GM20431 (cell line): Measurements from ENCODE around the gene JUN.
"Not testable (repeated sequence)": the region's sequence is repeated elsewhere in the genome, so short reads cannot be mapped to it uniquely, and the experiment has no call there.

Source experiments
- in situ Hi-C: fragments of 300-500 bp; cut with MseI, MboI; formaldehyde crosslinking; loops from one replicate; pipeline ENCODE4 v1.15.0; 2020; ENCODE audit warnings: low sequenced_read_pairs; ENCODE audit not compliant: unreplicated experiment

JUN gene

GRCh38 chr1:58809325-58810010 is 25.6 kb upstream of the JUN start:
- in situ Hi-C loops: no loop called here

GRCh38 chr1:58808077-58808476 is 24.2 kb upstream of the JUN start:
- in situ Hi-C loops: no loop called here

DNA sequence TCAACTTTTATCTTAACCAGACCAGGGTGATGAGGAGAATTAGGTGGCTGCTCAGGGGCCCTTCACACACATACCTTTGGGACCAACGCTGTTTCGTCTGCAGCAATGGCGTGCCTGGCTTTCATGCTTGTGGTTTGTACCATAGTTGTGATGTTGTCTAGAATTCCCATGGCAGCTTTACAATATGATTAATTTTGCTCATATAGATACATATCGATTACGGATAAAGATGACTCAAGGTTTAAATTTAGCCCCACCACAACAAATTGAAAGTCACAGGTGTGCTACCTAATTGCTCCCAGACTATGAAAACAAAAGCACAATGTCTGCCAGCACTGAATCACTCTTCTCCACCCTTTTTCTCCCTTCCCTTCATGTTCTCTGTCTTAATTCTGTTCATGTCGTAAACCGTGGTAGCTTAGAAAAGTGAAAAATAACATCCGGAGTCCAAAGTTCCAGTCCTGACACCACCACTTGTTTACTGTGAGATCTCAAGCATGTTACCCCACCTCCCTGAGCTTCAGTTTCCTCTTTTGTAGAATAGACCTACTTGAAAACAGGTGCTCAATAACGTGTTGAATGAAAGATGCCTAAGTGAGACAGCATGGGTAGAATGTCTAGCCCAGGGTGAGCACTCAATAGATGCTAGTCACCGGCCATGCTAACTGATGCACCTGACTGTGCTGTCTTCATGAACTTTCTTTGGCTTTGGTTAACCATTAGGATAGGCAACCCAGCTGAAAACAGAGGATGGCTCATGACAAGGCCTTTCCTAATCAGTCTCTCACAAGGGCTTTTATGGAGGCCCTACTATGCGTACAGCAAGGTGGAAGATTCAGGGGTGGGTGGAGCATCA is 22.1 kb upstream of the JUN start:
- in situ Hi-C loops: no loop called here

DNA sequence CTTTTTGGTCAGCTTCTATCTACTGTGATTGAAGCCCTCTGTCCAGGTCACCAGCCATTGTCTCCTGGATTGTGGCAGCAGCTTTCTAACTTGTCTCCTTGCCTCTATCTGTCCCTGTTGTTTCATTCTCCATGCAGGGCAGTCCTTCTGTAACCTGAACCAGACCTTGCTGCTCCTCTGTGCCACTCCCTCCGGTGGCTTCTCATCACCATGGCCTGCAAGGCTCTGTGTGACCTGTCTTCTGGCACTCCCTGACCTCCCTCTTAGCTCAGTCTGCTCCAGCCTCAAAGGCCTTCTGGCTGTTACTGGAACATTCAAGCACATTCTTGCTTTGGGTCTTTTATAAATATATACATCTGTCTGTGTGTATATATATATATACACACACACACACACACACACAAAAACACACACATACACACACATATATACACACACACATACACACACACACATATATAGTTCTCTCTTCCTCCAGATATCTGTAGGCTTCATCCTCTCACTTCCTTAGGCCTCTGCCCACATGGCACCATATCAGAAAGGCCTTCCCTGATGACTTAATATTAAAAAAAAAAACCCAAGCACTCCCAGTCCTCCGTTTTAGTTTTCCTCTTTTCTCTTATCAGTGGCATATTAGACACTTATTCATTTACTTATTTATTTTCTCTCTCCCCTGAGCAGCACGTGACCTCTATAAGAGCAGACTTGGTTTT is 21.2 kb upstream of the JUN start:
- in situ Hi-C loops: no loop called here

DNA sequence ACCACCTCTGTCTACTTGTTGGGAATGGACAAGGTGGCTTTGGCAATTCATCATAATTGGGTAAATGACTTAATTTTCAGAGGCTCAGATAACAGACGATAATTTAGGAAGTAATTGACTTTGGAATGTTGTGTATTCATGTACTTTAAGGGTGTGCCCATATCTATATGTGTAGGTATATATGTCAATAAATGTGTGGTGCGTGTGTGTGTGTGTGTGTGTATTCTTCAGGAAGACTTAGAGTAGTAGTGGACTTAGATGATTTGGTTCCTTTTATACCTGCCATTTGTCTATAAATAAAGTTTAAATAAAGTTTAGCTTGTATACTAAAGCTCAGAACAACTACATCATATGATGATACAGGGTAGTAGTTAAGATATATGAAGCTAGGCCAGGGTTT is 20.0 kb upstream of the JUN start:
- in situ Hi-C loops: no loop called here

GRCh38 chr1:58802640-58803399 is 19.0 kb upstream of the JUN start:
- in situ Hi-C loops: no loop called here

- in situ Hi-C loops: not testable (repeated sequence)
Measured at GRCh38 chr1:58801286-58801685, 17.4 kb upstream of the JUN start.

DNA sequence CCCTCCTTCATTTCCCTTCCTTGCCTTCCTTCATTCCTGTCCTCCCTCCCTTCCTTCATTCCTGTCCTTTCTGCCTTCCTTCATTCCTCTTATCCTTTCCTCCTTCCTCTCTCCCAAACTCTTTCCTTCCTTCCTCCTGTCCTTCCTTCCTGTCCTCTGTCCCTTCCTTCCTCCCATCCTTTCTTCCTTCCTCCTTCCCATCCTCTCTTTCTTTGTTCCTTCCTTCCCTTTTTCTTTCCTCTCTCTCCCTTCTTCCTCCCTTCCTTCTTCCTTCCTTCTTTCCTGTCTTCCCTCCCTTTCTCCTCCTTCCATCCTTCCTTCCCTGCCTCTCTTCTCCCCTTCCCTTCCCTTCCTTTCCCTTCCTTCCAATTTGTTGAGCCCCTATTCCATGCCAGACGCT is 15.8 kb upstream of the JUN start:
- in situ Hi-C loops: loop anchor here (25.0 kb wide), 2 partner anchors 213 to 488 kb away; partner anchors contain the start of gene FGGY

DNA sequence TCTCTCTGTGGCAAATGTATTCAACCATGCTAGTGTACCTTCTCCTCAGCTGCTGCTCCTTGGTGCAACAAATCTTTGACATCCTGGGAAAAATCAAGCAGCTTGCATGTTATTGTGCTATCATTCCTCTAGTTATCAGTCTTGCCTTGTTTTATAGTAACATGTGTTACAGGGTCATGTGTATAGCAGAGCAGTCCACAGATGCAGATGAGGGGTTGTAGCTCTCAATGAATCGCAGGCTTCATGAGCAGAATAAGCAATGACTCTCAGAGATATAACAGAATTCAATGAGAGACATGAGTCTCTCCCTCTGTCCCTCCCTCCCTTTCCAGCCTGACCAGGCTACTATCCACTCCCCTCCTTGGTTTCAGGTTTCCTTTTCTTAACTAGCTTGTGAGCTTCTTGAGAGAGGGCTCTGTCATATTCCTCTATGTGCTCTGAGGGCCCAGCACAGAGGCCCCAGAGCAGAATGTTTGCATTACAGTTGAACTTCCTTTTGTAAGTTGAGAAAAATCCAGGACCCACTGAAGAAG is 15.1 kb upstream of the JUN start:
- in situ Hi-C loops: loop anchor here (25.0 kb wide), 2 partner anchors 213 to 488 kb away; partner anchors contain the start of gene FGGY

DNA sequence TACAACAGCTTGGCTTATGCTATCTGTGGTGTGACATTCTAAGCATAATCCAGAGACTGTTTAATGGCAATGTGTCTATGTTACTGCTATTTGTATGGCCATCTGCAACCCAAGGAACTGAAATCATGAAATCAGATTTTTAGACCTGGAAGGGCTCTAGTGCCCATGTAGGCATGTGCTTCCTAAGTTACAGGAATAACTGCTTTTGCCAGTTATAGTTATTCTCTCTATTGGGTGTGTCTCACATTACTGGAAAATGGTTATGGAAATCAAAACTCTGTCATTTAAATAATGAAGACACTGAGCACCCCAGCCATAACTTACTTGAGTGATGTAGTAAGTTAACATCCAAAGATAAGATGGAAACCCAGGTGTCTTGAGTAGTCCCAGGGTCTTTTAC is 12.6 kb upstream of the JUN start:
- in situ Hi-C loops: loop anchor here (25.0 kb wide), 2 partner anchors 216 to 491 kb away; partner anchors contain the start of gene FGGY

DNA sequence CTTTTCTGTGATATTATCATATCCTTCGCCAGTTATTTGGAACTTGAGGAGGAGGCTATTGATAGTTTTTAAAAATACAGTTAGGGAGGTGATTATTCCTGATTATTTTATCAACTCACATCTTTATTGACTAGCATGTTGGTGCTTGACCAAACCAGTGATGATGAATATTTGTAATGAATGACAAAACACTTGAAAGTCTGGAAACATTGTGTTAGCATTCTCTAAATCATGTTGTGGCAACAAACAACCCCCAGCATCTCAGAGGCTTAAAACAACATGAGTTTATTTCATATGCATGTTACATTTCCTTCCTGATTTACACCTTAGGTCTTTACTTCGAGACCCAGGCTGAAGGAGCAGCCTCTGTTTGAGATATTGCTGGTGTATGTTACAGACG is 10.7 kb upstream of the JUN start:
- in situ Hi-C loops: loop anchor here (25.0 kb wide), 2 partner anchors 218 to 493 kb away; partner anchors contain the start of gene FGGY

GRCh38 chr1:58792846-58793245 is 9.0 kb upstream of the JUN start:
- in situ Hi-C loops: loop anchor here (25.0 kb wide), 2 partner anchors 219 to 494 kb away; partner anchors contain the start of gene FGGY

DNA sequence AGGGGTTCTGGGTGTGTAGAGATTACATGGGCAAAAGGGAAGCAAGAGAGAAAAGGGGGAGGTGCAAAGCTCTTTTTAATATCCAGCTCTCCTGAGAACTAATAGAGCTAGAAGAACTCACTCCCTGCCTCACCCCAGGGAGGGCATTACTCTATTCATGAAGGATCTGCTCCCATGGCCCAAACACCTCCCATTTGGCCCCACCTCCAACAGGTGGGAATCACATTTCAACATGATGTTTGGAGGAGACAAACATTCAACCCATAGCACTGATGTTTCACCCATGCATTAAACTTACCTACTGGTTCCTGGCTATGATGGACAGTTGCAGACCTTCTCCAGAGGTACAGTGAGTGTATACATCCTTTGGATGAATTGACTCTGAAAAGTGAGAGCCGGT is 7.3 kb upstream of the JUN start:
- in situ Hi-C loops: loop anchor here (25.0 kb wide), 2 partner anchors 221 to 496 kb away; partner anchors contain the start of gene FGGY

- in situ Hi-C loops: loop anchor here (25.0 kb wide), 2 partner anchors 222 to 497 kb away; partner anchors contain the start of gene FGGY
Measured at GRCh38 chr1:58789996-58790660, 6.3 kb upstream of the JUN start.

DNA sequence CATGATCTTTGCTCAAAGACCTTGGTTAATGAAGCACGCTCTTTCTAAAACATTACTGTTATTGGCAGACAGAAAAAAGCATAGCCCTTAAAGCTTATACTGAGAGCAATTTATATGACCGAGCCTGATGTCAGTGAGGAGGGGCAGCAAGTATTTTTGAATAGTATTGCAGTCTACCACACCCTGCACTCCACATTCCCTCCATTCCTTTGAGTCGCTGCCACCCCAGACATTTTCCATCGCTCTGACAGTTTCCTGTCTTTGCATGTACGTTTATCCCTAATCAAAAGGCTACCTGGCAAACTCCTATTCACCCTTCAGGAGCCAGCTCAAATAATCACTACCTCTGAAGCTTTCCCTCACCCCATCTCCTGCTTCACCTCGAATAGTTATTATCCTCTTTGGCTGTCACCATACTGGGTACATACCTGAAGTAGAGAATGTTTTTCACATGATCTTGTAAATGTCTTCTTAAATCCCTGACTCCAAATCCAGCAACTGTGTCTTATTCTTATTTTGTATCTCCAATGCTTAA is 5.5 kb upstream of the JUN start:
- in situ Hi-C loops: loop anchor here (25.0 kb wide), 2 partner anchors 223 to 498 kb away; partner anchors contain the start of gene FGGY

DNA sequence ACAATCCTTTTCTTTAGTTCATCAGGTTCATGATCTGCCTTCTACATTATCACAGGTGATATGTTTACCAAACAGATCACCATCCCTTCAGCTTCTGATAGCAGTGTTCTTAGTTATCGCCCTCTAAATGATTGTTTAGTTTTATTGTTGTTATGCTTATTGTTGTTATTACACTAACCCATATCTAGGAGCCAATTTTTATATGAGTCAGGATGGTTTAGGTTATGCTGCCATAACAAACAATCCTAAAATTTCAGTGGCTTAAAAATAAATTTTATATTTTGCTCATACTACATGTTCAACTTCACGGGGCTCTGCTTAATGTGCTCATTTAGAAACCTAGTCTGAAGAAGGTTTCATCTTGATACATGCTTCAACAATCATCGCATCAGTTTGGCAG is 4.4 kb upstream of the JUN start:
- in situ Hi-C loops: loop anchor here (25.0 kb wide), 2 partner anchors 224 to 499 kb away; partner anchors contain the start of gene FGGY

DNA sequence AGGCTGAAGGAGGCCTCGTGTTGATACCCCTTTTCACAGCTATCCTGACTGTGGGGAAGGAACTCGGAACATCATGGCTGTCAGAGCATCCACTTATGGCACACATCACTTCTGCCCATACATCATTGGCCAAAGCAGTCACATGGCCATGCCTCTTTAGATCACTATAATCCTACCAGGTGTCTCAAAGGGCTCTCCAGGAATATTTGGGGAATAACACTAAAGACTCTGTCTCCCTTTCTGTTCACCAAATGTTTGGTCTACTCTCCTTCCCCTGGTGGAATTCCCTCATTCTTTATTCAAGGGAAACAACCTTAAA is 3.0 kb upstream of the JUN start:
- in situ Hi-C loops: loop anchor here (25.0 kb wide), 2 partner anchors 225 to 500 kb away; partner anchors contain the start of gene FGGY

DNA sequence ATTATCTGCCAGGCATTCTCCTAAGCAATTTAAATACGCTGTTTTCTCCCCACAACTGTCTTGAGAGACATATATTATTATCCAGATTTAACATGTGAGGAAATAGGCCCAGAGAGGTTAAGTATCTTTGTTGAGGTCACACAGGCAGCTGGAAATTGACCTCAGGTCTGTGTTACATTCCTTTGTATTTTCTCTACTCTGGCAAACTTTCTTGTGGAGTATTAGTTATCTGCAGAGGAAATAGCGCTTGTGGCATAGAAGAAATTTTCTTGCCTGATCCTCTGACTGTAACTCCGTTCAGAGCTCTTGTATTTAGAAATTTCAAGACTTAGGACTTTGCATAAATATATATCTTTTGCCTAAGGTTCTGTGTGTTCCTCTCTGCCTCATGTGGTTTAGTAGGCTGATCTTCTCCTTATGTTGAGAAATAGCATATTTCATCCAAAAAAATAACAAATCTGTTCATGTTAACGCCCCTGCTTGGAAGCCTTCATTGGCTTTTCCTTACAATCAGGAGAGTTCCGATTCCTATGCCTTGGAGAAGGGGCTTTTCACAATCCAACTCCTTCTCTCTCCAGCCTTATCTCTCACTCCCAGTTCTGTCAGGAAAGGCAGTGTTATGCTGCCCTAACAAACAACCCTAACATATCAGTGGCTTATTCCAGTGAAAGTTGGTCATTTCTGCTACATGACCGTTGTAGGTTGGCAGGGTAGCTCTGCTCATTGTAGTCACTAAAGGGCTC is 2.5 kb upstream of the JUN start:
- in situ Hi-C loops: loop anchor here (25.0 kb wide), 2 partner anchors 226 to 501 kb away; partner anchors contain the start of gene FGGY
